GM12878 (cell line): ENCODE results near the gene PSMD4. TPM values are rescaled to one million over a fixed set of nuclear protein-coding genes. Genes with fewer than 3 reads are reported as not detected.
A peak's percentile ranks its signal among the peaks of the same experiment; 100 is the strongest.

Experiments
- ATAC-seq: fragments of 200-7000 bp; cut with Tn5 transposase; 3 replicates; pipeline ENCODE4 v1.9.1; 2020; ENCODE audit warnings: mild to moderate bottlenecking, moderate library complexity
- BruUV-seq: library from RNA; stranded (reverse); fragments of 400-500 nt; replicated peaks from 2 replicates; lab custom pipeline; 2021; lab: Mats Ljungman, UMichigan
- CTCF ChIA-PET: fragments of 300-600 bp; sonication (Branson Sonifier 250); formaldehyde crosslinking; extraction: SDS; loops from one replicate; lab custom pipeline; 2021; ENCODE audit warnings: inconsistent platforms; lab: Yijun Ruan, JAX
- POLR2A ChIA-PET: fragments of 350-600 bp; formaldehyde crosslinking; extraction: SDS; loops from one replicate; lab custom pipeline; 2021; ENCODE audit warnings: inconsistent platforms; lab: Charles Lee
- RAD21 ChIA-PET: fragments of 300-600 bp; sonication (Branson Sonifier 250); formaldehyde crosslinking; loops from one replicate; lab custom pipeline; 2023; ENCODE audit warnings: antibody characterized with exemption; ENCODE audit not compliant: unreplicated experiment; lab: Charles Lee
- SMC1A ChIA-PET: fragments of 300-600 bp; sonication (Branson Sonifier 250); formaldehyde crosslinking; loops from one replicate; lab custom pipeline; 2023; ENCODE audit not compliant: unreplicated experiment, uncharacterized antibody; lab: Charles Lee
- DNase-seq: peaks from one replicate; pipeline ENCODE4 v3.0.0-alpha.2; 2011; ENCODE audit warnings: low read depth, low spot score
- FAIRE-seq: peaks from 3 replicates; lab custom pipeline; 2011; peaks lifted over from hg19 to GRCh38; lab: Jason Lieb, UNC
- H2AFZ ChIP-seq: 2 replicates; pipeline ENCODE4 v1.6.0; 2011; ENCODE audit warnings: low read depth, low read length, control low read depth; ENCODE audit not compliant: control insufficient read depth
- H3K27ac ChIP-seq: 2 replicates; pipeline ENCODE4 v1.5.1; 2011; ENCODE audit warnings: control low read depth; ENCODE audit not compliant: control insufficient read depth, insufficient read depth
- H3K27me3 ChIP-seq, 2 experiments: replicated peaks in 1 of 2; 2 replicates each; pipeline versions ENCODE4 v1.6.0 to v1.6.1; 2011; ENCODE audit warnings: low read length in 1 of 2; ENCODE audit not compliant: control insufficient read depth in 2 of 2, insufficient read depth in 2 of 2
- H3K36me3 ChIP-seq, 2 experiments: 2 replicates each; pipeline ENCODE4 v1.5.1; 2011; ENCODE audit warnings: low read length in 1 of 2; ENCODE audit not compliant: control insufficient read depth in 2 of 2, insufficient read depth in 2 of 2
- H3K4me1 ChIP-seq: 2 replicates; pipeline ENCODE4 v1.6.1; 2011; ENCODE audit warnings: mild to moderate bottlenecking, low read length, moderate library complexity, mixed read lengths; ENCODE audit not compliant: control insufficient read depth, insufficient read depth
- H3K4me2 ChIP-seq: 2 replicates; pipeline ENCODE4 v1.6.0; 2011; ENCODE audit warnings: control low read depth; ENCODE audit not compliant: control insufficient read depth, insufficient read depth
- H3K4me3 ChIP-seq: fragments of 200-600 bp; sonication (generic); 2 replicates; pipeline ENCODE4 v1.5.1; 2016
- H3K79me2 ChIP-seq: 2 replicates; pipeline ENCODE4 v1.6.0; 2011; ENCODE audit warnings: low read length; ENCODE audit not compliant: control insufficient read depth, insufficient read depth
- H3K9ac ChIP-seq: 2 replicates; pipeline ENCODE4 v1.8.0; 2011; ENCODE audit warnings: low read length, control low read depth, mixed read lengths; ENCODE audit not compliant: control insufficient read depth, insufficient read depth
- H3K9me3 ChIP-seq: replicated peaks from 3 replicates; pipeline ENCODE4 v1.5.1; 2011; ENCODE audit warnings: mild to moderate bottlenecking, low read length; ENCODE audit not compliant: control insufficient read depth, insufficient read depth
- H4K20me1 ChIP-seq: 2 replicates; pipeline ENCODE4 v1.6.0; 2011; ENCODE audit not compliant: control insufficient read depth, insufficient read depth
- CTCF ChIP-seq, 3 experiments: IDR thresholded peaks in 2 of 3; conservative IDR thresholded peaks in 1 of 3; 2 replicates each; pipeline ENCODE4 v1.5.1; 2011; ENCODE audit warnings: low read depth in 3 of 3, low read length in 3 of 3, mild to moderate bottlenecking in 3 of 3, control low read depth in 2 of 3, moderate library complexity in 2 of 3, inconsistent platforms in 1 of 3, mixed read lengths in 1 of 3; ENCODE audit not compliant: control insufficient read depth in 2 of 3, insufficient read depth in 1 of 3; ENCODE audit errors: extremely low read depth in 1 of 3
- HDGF ChIP-seq: fragments of 450-650 bp; IDR thresholded peaks from 2 replicates; pipeline ENCODE4 v1.6.1; 2016; ENCODE audit warnings: antibody characterized with exemption
- MLLT1 ChIP-seq: fragments of 450-650 bp; IDR thresholded peaks from 2 replicates; pipeline ENCODE4 v1.6.1; 2016; ENCODE audit warnings: mild to moderate bottlenecking
- PAX5 ChIP-seq: IDR thresholded peaks from 2 replicates; pipeline ENCODE4 v1.6.1; 2011; ENCODE audit warnings: low read depth, low read length, borderline replicate concordance
- PBX3 ChIP-seq: IDR thresholded peaks from 2 replicates; pipeline ENCODE4 v1.6.1; 2011; ENCODE audit warnings: mild to moderate bottlenecking, low read depth, low read length, moderate library complexity; ENCODE audit not compliant: insufficient replicate concordance
- PKNOX1 ChIP-seq: fragments of 450-650 bp; IDR thresholded peaks from 2 replicates; pipeline ENCODE4 v1.6.1; 2016; ENCODE audit warnings: mild to moderate bottlenecking
- RAD21 ChIP-seq: IDR thresholded peaks from 2 replicates; pipeline ENCODE4 v1.6.1; 2011; ENCODE audit warnings: mild to moderate bottlenecking, low read depth, low read length, moderate library complexity; ENCODE audit not compliant: insufficient read depth
- SMC3 ChIP-seq: IDR thresholded peaks from 2 replicates; pipeline ENCODE4 v1.6.1; 2011; ENCODE audit warnings: low read length, improper control_type of control experiment, borderline replicate concordance
- ZNF274 ChIP-seq: IDR thresholded peaks from one replicate; pipeline ENCODE4 v1.8.0; 2011; ENCODE audit not compliant: insufficient read length, insufficient read depth
- WGBS: methylation state at CpG from one replicate; pipeline ENCODE4 v1.1.6; 2016; ENCODE audit warnings: low lambda C conversion rate; ENCODE audit not compliant: insufficient replicate concordance, insufficient coverage; ENCODE audit errors: missing lambda C conversion rate; 5-methylcytosine and 5-hydroxymethylcytosine counted together
- in situ Hi-C: fragments of 300-500 bp; cut with MboI; formaldehyde crosslinking; loops from 9 replicates; pipeline ENCODE4 v1.14.3; 2018; ENCODE audit warnings: mixed read lengths
- intact Hi-C: fragments of 100-400 bp; cut with micrococcal nuclease; formaldehyde crosslinking; loops from one replicate; pipeline ENCODE4 v1.14.2; 2022; ENCODE audit not compliant: unreplicated experiment
- polyA plus RNA-seq, 11 experiments: library from polyadenylated mRNA; depleted of rRNA in 4 of 11; unstranded in 6 of 11; stranded (reverse) in 5 of 11; fragments of >200 nt; fragmentation: Nextera tagmentation in 4 of 11; fragmentation: Illumina TruSeq in 1 of 11; extraction: Ambion mirVana in 4 of 11; extraction: Trizol in 1 of 11; gene quantifications; 1 replicate in 1 of 11; 2 replicates in 10 of 11; pipeline versions ENCODE4 v1.2.1 to v1.2.3, GENCODE V29; 2011 to 2016; ENCODE audit warnings: inconsistent platforms in 2 of 11, missing spikeins in 2 of 11, low read depth in 1 of 11
- total RNA-seq, 4 experiments: library from RNA; depleted of rRNA in 3 of 4; stranded (reverse); fragments of >200 nt in 3 of 4; fragmentation: Illumina TruSeq in 1 of 4; extraction: Trizol in 1 of 4; gene quantifications; 2 replicates each; pipeline versions ENCODE4 v1.2.1 to v1.2.3, GENCODE V29; 2013 to 2021

Gene PSMD4
- total and polyA plus RNA-seq, 10 of the 15 experiments (the other 5 are each of a cell fraction or from before 2014, with no cell fraction given), result 129 to 281 (median 188) TPM

- Histone ChIP-seq H3K9me3 (no peaks in the 10 kb centered on the region), H2AFZ (no peak overlapping the region), H3K36me3 (peaks cover 7 to 10% of the 10 kb centered on the region in 2 experiments; a peak in 3 of 4 replicates), H3K79me2 (peaks cover 18% of the 10 kb centered on the region), H3K27ac (no peak overlapping the region), H3K9ac (no peak overlapping the region), H4K20me1 (no peaks in the 10 kb centered on the region), H3K4me1 (peaks cover 2% of the 10 kb centered on the region; the same call in 1 of the 2 replicates)
- ATAC-seq (peak; percentile 66), FAIRE-seq (peak; percentile 49)
- no TSS peak for BruUV-seq
- RAD21 ChIA-PET, result interaction anchor here (0.6 to 3.1 kb wide), 16 partner anchors 30 to 585 kb away, joined by 3 to 41 read pairs (median 4); partner anchors contain the start of genes TNFAIP8L2, VPS72 and ZNF687
- 45% methylated on average over 16 of the region's 16 CpGs for WGBS
- SMC1A ChIA-PET, result interaction anchor here (0.5 to 2.6 kb wide), 18 partner anchors 8 to 914 kb away, joined by 3 to 23 read pairs (median 4); partner anchors contain the start of genes PIP5K1A, TNFAIP8L2 and VPS72
- TF ChIP-seq PAX5 (peak; percentile 99), PBX3 (peak; percentile 88), ZNF274 (no peak), MLLT1 (peak; percentile 78), PKNOX1 (peak; percentile 96), RAD21 (peak; percentile 73), CTCF (IDR thresholded peaks at IDR 0.05 in 2 of 3, conservative IDR thresholded peaks at IDR 0.05 in 1 of 3; ENCODE audit: control insufficient read depth in 2 of 3, extremely low read depth in 1 of 3, insufficient read depth in 1 of 3, low read depth in 3 of 3, low read length in 3 of 3) (peak; percentile 81 to 91 (median 83)), HDGF (no peak), SMC3 (peak; percentile 73; the same call in 1 of the 2 replicates)
- TF ChIP-seq, all 136 proteins: peak for 7
- intact Hi-C loops (loop anchor here (1.0 to 2.0 kb wide), 3 partner anchors 56 to 153 kb away; partner anchors contain the start of gene TNFAIP8L2), in situ Hi-C loops (no loop called here)
- H3K4me2 ChIP-seq, result no peak overlapping the region
- H3K27me3 ChIP-seq, result no peaks in the 10 kb centered on the region
- DNase-seq, result no peak
- POLR2A ChIA-PET, result interaction anchor here (0.5 to 1.9 kb wide), 9 partner anchors 16 to 509 kb away, joined by 3 to 7 read pairs (median 3); partner anchors contain the start of genes TNFAIP8L2 and ZNF687
- CTCF ChIA-PET, result interaction anchor here (0.5 to 5.8 kb wide), 42 partner anchors 8 to 593 kb away, joined by 3 to 70 read pairs (median 5); partner anchors contain the start of genes C1orf56, PI4KB, PIP5K1A and PSMB4
- no peak overlapping the region for H3K4me3 ChIP-seq
Measured at GRCh38 chr1:151251656-151252470, 2.7 kb upstream of the PSMD4 start.
